Prostate gland (tissue), 2 donors: ENCODE measurements around the gene RBM5.

Source experiments
- CTCF ChIP-seq, 4 experiments: fragments of 200-600 bp in 2 of 4; fragments of 450-650 bp in 2 of 4; sonication (generic) in 2 of 4; IDR thresholded peaks; 1 replicate in 3 of 4; 2 replicates in 1 of 4; pipeline ENCODE4 v1.5.1; 2016 to 2019; ENCODE audit warnings: antibody characterized with exemption in 4 of 4, mild to moderate bottlenecking in 2 of 4, moderate library complexity in 2 of 4
- POLR2A ChIP-seq: fragments of 450-650 bp; IDR thresholded peaks from one replicate; pipeline ENCODE4 v1.6.1; 2016; ENCODE audit warnings: antibody characterized with exemption, mild to moderate bottlenecking

GRCh38 chr3:50125541-50126286 is 37.0 kb downstream of the RBM5 start:
- no peak for TF ChIP-seq CTCF (IDR thresholded peaks at IDR 0.05)
- no peak for TF ChIP-seq POLR2A
